ENCODE data around the gene RPIA. TPM values are rescaled to one million over a fixed set of nuclear protein-coding genes. Genes with fewer than 3 reads are reported as not detected.
"Not testable (repeated sequence)": the region's sequence is repeated elsewhere in the genome, so short reads cannot be mapped to it uniquely, and the experiment has no call there.

The RPIA gene
- total RNA-seq, 4 donors from 2014 or later, result 6.3 to 12.2 (median 8.0) TPM

DNA sequence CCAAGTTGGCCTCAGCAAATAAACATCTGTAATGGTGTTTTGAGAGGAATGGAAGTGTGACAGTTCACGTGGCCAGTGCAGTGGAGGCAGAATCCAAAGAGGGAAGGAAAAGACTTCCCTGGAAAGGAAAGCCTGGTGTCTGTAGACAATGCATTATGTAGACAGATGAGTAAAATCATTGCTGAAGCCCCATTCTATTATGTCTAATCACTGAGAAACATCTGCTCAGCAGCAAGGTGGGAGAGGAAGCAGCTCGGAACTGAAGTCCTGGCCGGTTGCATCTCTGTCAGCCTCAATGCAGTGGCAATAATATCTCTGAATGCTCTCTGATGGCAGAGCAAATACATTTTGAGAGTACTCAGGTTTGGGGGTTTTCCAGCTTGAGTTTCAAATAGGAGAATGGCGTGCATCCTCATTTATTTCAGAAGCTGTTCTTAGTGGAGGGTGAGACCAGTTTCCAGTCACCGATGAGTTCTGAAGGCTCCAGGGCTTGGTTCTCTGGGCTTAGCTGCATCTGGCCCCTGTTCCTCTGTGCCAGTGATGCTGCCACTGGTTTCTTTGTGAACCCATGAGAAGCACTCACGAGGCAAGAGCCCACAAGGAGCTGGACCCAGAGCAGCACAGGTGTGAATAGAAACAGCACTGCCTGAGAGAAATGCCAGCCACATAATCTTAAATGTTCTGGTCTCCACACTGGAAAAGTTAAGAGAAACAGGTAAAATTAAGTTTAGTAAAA, 63.3 kb downstream of the RPIA start:
- peaks cover 0 to 98% (median 0%) of the 10 kb centered on the region in 3 donors for H3K36me3 ChIP-seq
- TF ChIP-seq POLR2A (IDR thresholded peaks at IDR 0.05) (no peak), EP300 (IDR thresholded peaks at IDR 0.05) (no peak)
- TF ChIP-seq, protein P1, sequence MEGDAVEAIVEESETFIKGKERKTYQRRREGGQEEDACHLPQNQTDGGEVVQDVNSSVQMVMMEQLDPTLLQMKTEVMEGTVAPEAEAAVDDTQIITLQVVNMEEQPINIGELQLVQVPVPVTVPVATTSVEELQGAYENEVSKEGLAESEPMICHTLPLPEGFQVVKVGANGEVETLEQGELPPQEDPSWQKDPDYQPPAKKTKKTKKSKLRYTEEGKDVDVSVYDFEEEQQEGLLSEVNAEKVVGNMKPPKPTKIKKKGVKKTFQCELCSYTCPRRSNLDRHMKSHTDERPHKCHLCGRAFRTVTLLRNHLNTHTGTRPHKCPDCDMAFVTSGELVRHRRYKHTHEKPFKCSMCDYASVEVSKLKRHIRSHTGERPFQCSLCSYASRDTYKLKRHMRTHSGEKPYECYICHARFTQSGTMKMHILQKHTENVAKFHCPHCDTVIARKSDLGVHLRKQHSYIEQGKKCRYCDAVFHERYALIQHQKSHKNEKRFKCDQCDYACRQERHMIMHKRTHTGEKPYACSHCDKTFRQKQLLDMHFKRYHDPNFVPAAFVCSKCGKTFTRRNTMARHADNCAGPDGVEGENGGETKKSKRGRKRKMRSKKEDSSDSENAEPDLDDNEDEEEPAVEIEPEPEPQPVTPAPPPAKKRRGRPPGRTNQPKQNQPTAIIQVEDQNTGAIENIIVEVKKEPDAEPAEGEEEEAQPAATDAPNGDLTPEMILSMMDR (IDR thresholded peaks at IDR 0.05), result no peak
- whole genome bisulfite sequencing, 2 donors, result 74 to 85% methylated on average over 6 of the region's 6 CpGs

GRCh38 chr2:88755836-88756235, 64.4 kb downstream of the RPIA start:
- Histone ChIP-seq H3K27me3 (no peaks in the 10 kb centered on the region), H3K27ac (no peak overlapping the region), H3K4me1 (no peaks in the 10 kb centered on the region), H3K36me3 (peaks cover 0 to 90% (median 0%) of the 10 kb centered on the region in 3 donors), H3K4me3 (no peak overlapping the region), H3K9me3 (peaks cover 0 to 33% (median 0%) of the 10 kb centered on the region in 4 donors)
- WGBS, 2 donors, result 92 to 100% methylated on average over 3 of the region's 3 CpGs
- no peak for DNase-seq (ENCODE audit: low spot score in 2 of 2)
- TF ChIP-seq, protein P1 (IDR thresholded peaks at IDR 0.05), result no peak
- no peak for TF ChIP-seq EP300 (IDR thresholded peaks at IDR 0.05)
- no peak for TF ChIP-seq POLR2A (IDR thresholded peaks at IDR 0.05)

More for the DNA sequence above, 63.3 kb downstream of the RPIA start:
- Histone ChIP-seq H3K4me1 (no peaks in the 10 kb centered on the region), H3K27ac (no peak overlapping the region), H3K4me3 (no peak overlapping the region), H3K27me3 (no peaks in the 10 kb centered on the region), H3K9me3 (peaks cover 0 to 32% (median 0%) of the 10 kb centered on the region in 4 donors)
- no peak for DNase-seq (ENCODE audit: low spot score in 2 of 2)

DNA sequence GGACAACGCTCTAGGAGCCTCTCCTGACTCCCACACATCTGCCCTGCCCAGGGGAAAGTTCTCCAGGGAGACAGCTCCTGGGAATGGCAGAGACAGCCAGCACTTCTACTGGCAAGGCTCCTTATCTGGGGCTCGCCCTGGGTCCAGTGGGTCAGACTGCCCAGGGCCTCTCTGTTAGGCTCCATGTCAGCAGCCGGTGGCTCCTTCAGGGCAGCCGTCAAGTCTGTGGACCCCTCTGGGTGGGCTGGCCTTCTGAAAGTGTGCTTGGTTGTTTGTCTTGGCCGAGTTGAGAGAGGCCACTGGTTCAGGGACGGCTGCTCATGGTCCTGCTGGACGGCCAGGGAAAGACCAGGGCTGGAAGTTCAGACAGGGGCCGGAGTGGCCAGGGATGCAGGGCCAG, 65.6 kb downstream of the RPIA start:
- TF ChIP-seq EP300 (IDR thresholded peaks at IDR 0.05) (no peak), POLR2A (IDR thresholded peaks at IDR 0.05) (no peak)
- TF ChIP-seq, protein P1 (IDR thresholded peaks at IDR 0.05), result no peak
- no peak for DNase-seq (ENCODE audit: low spot score in 2 of 2)
- Histone ChIP-seq H3K4me3 (no peak overlapping the region), H3K36me3 (peaks cover 0 to 78% (median 0%) of the 10 kb centered on the region in 3 donors), H3K9me3 (peaks cover 0 to 33% (median 0%) of the 10 kb centered on the region in 4 donors), H3K4me1 (no peaks in the 10 kb centered on the region), H3K27ac (no peak overlapping the region), H3K27me3 (no peaks in the 10 kb centered on the region)
- WGBS, 2 donors, result 86 to 87% methylated on average over 8 of the region's 8 CpGs

DNA sequence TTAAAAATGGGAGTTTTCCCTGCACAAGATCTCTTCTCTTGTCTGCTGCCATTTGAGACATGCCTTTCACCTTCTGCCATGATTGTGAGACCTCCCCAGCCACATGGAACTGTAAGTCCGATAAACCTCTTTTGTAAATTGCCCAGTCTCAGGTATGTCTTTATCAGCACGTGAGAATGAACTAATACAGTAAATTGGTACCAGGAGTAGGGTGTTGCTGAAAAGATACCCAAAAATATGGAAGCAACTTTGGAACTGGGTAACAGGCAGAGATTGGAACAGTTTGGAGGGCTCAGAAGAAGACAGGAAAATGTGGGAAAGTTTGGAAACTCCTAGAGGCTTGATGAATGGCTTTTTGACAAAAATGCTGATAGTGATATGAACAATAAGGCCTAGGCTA, 67.2 kb downstream of the RPIA start:
- H3K27ac ChIP-seq; H3K4me3 ChIP-seq; H3K4me1 ChIP-seq; H3K27me3 ChIP-seq; DNase-seq (ENCODE audit: low spot score in 2 of 2): not testable (repeated sequence)
- 73 to 91% methylated on average over 2 of the region's 2 CpGs for WGBS, 2 donors
- peaks cover 0 to 34% (median 0%) of the 10 kb centered on the region in 4 donors for H3K9me3 ChIP-seq
- H3K36me3 ChIP-seq, result peaks cover 0 to 61% (median 0%) of the 10 kb centered on the region in 3 donors

GRCh38 chr2:88760819-88761598, 69.5 kb downstream of the RPIA start:
- no peak overlapping the region for H3K4me3 ChIP-seq
- WGBS, 2 donors, result 69 to 74% methylated on average over 2 of the region's 2 CpGs
- H3K9me3 ChIP-seq, result peaks cover 0 to 39% (median 0%) of the 10 kb centered on the region in 4 donors
- H3K36me3 ChIP-seq, result peaks cover 0 to 38% (median 0%) of the 10 kb centered on the region in 3 donors
- H3K27ac ChIP-seq, result no peak overlapping the region
- H3K27me3 ChIP-seq, result peaks cover 0 to 22% of the 10 kb centered on the region in 2 donors
- peaks cover 0 to 15% (median 4%) of the 10 kb centered on the region in 4 donors for H3K4me1 ChIP-seq
- no peak for DNase-seq (ENCODE audit: low spot score in 2 of 2)
- TF ChIP-seq, protein P1 (IDR thresholded peaks at IDR 0.05), result no peak
- TF ChIP-seq POLR2A (IDR thresholded peaks at IDR 0.05) (no peak), EP300 (IDR thresholded peaks at IDR 0.05) (no peak)
